ENCODE data around the gene AUTS2.

Gene AUTS2

DNA sequence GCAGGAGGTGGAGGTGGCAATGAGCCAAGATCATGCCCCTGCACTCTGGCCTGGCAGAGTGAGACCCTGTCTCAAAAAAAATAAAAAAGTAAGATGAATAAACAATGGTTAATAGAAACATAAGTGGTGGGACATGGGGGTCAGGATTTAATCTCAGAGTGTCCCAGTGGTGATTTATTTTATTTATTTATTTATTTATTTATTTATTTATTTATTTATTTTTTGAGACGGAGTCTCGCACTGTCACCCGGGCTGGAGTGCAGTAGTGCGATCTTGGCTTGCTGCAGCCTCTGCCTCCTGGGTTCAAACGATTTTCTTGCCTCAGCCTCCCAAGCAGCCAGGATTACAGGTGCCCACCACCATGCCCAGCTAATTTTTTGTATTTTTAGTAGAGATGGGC, 1051.0 kb downstream of the AUTS2 start:
- no peak for DNase-seq (ENCODE audit: low read depth in 2 of 2)

DNA sequence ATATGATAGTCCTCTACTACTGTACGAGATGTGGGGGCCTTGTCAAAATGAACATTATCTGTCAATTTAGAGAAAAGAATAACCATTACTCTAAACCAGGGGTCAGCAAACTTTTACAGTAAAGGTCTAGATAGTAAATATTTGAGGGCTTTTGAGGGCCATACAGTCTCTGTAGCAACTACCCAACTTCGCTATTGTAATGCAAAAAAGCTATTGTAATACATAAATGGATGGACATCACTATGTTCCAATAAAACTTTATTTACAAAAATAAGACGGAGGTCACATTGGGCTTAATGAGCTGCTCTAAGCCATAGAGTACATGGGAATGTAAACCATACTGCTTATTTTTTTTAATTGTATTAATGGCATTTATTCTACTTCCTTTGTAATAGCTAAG, 1055.9 kb downstream of the AUTS2 start:
- no peak for DNase-seq (ENCODE audit: low read depth in 2 of 2)

DNA sequence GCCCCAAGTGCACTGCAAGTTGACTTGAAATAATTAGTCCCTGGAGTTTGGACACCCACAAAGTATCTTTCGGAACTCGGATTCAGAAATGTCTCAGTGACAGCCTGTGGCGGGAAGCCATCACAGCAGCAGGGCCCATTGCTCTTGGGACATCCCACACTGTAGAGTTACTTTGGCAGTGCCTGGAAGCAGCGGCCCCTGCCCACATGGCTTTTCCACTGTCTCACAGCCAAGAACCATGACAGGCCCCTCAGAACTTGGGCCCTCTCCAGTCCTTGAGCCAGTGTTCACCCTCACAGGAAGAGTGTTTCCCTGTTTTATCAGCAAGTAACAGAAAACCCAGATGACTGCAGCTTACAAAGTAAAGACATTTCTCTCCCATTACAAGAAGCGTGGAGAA, 1056.7 kb downstream of the AUTS2 start:
- DNase-seq (ENCODE audit: low read depth in 2 of 2) = no peak

DNA sequence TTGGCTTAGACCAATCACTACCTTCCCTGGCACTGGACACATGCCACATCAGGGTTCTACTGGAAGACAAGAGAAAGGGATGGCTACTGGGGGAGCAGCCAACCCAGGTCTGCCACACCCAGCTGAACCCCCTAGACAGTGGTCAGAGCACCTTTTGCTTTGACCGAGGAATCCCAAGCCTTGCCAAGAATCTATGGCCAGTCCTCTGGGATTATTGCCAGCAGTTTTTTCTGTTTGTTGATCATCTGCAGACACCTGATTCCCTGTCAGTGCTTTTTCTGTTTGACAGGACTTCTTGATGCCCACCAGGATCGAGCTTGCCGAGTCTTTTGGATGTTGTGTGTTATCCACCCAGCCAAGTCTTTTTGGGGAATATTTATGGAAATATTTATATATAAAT, 1057.4 kb downstream of the AUTS2 start:
- DNase-seq (ENCODE audit: low read depth in 2 of 2) = no peak

DNA sequence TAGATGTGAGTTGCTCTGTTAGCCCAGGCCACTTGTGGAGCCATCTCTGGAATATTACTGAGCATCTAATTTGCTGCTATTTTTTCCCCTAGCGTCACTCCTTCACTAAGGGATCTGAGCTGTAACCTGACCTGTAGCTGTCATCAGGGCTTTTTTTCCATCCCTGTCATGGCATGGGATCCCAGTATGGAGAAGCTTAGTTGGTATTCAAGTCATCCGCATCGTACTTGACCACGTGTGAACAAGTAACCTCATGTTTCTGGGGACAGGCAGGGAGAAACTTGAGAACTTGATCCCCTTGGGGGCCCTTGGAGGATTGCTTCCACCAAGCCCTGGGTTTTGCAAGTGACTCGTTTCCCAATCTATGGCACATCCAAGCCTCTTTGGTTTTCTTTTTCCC, 1059.3 kb downstream of the AUTS2 start:
- DNase-seq (ENCODE audit: low read depth in 2 of 2) = no peak

DNA sequence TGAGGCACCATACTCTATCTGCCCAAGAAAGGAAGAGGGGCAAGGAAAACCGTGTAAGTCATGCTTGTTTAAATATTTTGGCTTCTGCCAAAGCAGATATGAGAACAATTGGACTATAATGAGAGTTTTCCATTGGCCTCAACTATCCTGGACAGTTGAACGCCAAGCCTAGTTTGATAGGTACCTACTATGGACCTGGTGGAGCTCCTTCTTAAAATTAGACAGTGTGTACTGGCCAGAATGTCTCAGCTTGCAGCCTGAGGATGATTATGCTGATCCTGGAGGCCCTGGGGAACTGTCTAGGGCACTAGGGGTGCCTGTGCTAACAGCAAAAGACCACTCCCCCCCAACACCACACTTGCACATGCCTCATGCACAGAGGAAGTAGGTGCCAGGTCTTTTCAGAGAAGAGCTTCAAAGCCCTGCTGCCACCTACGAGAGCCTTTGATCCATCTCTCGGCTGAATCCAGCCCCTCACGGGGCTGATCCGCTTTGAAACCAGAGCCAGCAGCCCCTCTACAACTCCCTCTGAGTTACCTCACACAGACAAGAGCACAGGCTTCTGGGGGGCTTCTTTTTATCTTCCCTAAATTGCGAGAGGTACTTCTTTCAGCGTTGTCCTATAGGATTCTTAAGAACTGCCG, 1059.8 kb downstream of the AUTS2 start:
- no peak for DNase-seq (ENCODE audit: low read depth in 2 of 2)

DNA sequence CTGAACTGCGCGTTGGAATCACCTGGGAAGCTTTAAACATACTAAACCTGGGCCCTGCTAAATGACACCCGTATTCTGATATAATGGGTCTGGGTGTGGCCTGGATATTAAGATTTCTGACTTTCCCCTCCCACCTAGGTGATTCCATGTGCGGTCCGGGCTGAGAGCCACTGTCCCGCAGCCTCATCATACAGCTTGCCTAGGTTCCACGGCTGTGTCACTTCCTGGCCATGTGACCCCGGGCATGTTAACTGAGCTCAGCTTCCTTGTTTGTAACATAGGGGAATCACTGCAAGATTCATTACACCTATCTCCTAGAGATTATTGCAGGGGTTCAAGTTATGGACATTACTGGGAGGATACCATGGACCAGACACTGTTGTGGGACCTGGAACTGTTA, 1061.0 kb downstream of the AUTS2 start:
- no peak for DNase-seq (ENCODE audit: low read depth in 2 of 2)

DNA sequence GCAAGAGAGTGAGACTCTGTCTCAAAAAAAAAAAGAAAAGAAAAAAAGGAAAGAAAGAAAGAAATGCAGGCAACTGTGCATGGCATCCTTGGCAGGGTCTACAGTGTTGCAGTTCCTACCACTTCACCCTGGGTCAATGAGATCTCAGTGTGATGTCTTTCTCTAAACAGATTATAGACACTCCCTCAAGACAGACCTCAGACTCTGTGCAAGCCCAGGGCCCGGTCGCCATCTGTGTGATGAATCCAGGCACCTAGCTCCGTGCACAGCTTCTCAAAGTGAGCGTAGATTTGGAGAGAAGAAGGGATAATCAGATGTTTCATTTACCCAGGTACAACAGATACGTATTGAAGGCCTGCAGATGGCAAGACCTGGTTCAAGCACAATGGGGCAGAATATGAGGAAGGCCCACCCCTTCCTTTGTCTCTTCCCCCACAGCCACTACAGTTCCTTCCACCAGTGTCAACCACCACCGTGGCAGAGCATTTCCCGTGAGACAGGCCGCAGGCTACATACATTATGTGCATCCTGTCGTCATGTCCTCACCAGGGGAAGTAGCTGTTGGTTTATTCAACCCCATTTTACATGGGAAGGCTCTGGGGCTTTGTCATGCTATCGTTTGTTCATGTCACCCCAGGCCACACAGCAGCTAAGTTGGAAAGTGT, 1062.0 kb downstream of the AUTS2 start:
- no peak for DNase-seq (ENCODE audit: low read depth in 2 of 2)

DNA sequence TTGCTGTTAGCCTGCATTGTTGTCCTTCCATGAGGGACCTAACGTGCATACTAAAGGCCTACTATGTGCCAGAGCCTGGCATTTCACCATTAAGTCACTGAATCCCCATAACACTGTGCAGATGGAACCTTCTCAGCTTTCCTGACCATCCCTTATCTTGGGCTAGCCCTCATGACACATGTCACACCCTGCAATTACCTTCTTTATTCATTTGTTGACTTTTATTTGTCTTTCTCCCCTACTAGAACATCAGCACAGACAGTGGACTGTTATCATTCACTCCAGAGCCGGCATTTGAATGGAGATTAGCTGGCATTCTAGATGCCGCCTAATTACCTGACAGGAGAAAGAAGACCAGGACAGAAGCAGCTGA, 1062.5 kb downstream of the AUTS2 start:
- DNase-seq (ENCODE audit: low read depth in 2 of 2) = no peak

DNA sequence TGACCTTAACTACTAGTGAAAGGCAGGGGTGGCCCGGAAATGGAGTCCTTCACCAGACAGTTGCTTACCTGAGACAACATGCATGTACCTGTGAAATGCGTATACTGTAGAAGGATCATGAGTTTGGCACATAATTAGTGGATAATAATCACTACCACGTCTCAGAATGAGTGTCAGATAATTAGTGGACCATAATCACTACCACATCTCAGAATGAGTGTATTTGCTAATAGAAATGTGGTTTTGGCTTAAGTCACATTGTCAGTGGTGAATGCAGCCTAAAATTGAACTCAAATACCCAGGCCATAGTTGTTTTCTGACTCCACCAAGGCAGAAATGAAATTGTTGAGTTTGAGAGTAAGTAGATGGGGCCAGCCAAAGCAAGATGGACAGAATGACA, 1065.4 kb downstream of the AUTS2 start:
- DNase-seq (ENCODE audit: low read depth in 2 of 2) = no peak

DNA sequence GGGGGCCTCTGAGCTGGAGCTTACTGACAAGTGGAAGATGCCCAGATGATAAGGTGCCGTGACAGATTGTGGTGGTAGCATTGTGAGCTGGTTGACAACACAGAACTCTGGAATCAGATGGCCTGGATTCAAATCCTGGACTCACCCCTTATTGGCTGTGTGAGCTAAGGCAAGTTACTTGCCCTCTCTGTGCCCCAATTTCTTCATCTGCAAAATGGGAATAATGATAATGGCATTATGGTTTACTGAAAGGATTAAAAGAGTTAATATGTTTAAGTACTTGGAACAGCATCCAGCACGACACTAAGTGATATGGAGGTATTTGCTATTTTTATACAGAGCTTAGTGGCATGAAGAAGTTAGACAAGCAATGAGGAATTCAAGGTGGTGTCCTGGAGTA, 1067.7 kb downstream of the AUTS2 start:
- no peak for DNase-seq (ENCODE audit: low read depth in 2 of 2)

DNA sequence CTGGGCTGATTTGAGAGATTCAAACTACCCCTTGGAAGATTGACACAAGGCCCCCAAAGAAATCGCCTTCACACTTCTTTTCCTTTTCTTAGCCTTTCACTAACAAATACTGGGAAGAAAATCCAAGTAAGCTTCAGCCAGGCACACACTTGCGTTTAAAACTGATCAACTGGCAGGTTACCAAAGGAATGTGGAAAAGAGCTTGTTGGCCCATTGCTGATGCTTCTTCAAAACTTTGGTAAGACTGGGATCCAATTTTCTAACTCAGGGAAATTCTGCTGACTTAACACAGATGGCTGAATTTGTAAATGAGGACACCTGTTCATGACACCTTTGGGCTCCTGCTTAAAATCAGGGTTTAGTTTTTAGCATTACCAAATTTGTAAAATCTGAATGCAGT, 1069.1 kb downstream of the AUTS2 start:
- no peak for DNase-seq (ENCODE audit: low read depth in 2 of 2)

DNA sequence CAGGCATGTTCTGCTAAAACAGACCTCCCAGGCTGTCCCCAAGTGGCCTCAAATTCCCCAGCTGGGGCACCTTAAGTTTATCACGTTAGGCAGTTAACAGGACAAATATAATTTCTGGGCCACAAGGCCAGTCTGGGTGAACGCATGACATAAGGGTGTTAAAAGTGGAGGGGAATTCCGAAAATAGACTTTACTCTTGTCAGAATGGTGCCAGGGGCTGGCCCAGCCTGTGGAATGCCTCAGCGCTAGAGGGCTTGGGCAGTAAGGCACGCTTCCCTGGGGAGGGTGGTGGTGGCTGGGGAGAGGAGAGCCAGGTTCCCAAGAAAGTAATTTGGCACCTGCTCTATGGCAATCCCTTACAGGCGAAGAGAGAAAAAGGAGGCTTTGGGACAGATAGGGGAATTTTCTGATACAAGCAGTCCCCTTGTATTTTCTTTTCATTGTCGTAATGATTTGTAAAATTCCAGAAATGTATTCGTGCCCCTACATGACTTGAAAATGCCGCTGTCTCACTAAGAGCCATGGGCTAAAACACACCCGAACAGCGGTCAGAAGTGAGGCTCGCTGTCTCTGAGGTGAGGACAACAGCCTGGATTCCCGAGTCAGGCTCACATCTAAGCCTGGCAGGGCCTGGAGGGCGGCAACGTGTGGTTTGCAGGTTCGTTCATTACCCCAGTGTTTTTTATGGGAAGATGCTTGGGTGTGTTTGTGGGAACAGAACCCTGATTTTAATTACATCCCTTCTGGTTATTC, 1070.5 kb downstream of the AUTS2 start:
- no peak for DNase-seq (ENCODE audit: low read depth in 2 of 2)

DNA sequence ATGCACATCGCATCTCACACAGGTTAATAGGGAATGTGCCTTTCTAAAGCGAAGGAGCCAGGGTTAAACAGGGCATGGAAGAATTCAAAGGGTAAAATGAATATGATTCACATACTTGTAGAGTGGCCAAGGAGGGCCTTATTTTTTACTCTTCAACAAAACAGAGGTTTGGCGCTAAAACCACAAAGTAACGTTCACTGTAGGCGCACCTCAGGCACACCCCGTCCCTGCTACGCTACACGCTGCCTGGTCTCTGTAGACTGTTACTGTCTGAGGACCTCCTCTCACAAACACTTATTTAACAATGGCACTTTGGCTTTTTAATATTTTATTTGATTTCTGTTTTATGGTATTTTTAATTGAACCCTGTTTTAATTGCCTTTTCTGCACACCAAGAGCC, 1071.6 kb downstream of the AUTS2 start:
- DNase-seq (ENCODE audit: low read depth in 2 of 2) = no peak

DNA sequence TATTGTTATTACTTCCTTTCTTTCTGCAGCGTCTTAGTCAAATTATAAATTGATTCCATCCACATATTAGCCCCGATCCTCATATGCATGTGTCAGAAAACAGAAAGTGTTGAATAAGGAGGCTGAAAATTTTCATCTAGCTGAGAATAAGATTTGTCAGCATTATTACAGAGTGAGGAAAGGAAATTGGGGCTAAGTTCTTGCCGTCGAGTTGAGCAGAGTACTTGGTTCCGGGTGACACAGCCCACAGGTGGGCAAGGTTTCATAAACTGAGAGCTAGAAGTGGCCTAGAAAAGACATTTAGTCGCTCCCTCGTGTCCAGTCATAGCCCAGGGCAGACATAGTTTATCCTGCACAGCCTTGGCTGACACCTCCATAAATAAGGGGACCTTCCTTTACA, 1072.0 kb downstream of the AUTS2 start:
- no peak for DNase-seq (ENCODE audit: low read depth in 2 of 2)

DNA sequence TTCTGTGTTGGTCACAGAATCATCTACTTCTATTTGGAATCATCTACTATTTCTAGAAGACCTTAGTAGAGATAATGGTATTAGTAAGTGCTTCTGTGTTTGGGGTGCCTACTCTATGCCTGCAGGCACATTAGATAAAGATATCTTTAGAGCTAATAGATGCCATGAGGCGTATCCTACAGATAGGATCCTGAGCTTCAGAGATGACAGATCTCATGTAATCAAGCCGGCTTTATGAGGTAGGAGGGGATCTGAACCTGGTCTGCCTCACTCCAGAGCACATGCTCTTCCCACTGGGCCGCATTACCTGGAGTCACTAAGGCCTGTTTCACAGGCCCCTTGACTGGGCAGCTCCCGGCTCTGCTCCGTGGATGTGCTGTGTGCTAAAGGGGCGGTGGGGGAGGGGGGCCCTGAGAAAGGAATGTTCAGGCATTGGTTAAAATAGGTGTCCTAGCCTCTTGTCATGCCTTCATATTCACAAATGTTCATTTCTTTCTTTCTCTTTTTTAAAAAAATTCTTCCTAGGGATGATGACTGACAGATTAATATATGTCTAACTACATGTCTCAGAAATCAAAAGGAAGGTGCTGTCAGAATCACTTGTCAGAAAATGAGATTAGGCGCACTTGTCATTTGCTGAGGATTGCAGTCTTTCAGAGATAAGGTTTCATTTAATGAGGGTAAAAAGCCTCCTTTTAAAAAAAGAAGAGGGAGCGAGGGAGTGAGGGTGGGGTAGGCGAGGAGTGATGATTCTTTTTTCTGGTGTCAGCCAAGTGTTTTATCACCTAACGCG, 1075.7 kb downstream of the AUTS2 start:
- no peak for DNase-seq (ENCODE audit: low read depth in 2 of 2)

DNA sequence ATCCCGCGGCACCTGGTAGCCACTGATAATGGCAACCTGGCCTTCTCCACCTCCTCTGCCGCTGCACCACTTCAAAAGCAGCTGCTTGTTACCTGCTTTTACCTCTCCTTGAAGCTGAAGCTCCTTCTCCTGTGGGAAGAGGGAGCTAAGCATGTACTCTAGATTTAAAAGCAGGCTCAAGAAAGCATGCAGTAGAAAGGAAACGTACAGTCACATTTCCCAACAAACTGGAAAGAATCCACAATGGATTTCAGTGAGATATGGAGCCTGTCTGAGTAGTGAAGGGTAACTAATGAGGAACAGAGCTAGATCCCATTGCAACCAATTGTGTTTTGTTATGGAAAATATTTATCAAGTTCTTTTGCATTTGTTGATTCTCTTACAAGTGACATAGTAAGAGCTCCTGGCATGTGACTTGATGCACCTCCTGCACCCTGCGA, 1076.3 kb downstream of the AUTS2 start:
- no peak for DNase-seq (ENCODE audit: low read depth in 2 of 2)

DNA sequence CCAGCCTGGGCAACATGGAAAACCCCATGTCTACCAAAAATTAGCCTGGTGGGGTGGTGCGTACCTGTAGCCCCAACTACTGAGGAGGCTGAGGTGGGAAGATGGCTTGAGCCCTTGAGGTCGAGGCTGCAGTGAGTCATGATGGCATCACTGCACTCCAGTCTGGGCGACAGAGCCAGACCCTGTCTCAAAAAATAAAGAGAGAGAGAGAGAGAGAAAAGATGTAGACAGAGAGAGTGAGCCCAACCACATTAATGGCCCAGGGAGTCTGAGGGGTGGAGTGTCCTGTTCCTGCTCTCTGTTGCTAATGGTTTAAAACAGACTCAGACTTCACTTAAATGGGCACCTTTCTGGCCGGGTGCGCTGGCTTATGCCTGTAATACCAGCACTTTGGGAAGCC, 1078.0 kb downstream of the AUTS2 start:
- no peak for DNase-seq (ENCODE audit: low read depth in 2 of 2)

DNA sequence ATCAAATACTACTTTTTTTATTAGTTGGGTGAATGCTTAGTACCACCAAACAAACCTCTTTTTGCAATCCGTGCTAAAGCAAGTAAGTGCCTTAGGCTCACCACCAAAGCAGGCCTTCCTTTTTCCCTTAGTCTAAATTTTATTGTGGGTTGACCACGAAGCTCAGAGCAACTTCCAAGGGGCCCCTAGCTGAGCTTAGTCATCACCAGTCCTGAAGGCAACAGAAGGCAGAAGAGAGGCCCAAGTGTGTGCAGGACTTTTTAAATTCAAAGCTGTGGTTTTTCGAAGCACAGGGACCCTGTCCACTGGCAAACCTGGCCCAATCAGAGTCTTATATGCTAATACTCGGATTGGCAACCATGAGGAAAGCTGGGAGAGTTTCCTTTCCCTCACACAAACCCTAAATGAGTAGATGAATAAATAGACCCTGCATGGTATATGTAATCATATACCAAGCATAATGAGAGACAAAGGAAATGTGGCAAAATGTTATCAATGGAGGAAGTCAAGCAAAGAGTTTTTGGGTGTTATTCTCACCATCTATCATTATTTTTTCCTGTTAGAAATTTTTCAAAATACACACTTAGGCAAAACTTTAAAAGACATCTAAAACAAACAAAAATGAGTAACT, 1080.5 kb downstream of the AUTS2 start:
- no peak for DNase-seq (ENCODE audit: low read depth in 2 of 2)

DNA sequence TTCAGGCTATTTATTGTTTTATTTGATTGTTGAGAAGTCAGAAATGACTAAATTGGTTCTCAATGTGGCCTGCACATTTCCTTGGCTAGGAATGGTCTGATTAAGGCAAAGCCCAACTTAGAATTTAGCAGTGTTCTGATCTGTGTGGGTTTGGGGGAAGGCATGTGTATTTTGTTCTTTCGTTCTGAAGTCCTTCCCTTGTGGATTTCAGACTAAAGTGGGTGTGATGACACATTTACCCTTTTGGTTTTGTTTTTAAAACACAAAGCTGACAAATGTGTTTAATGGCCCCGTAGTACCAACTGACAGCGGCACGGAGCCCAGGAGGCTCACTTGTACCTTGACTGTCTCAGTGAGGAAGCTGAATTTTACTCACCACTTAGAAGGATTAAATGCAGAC, 1081.4 kb downstream of the AUTS2 start:
- peak in 1 of 2 donors; percentile 15 for DNase-seq (ENCODE audit: low read depth in 2 of 2)

DNA sequence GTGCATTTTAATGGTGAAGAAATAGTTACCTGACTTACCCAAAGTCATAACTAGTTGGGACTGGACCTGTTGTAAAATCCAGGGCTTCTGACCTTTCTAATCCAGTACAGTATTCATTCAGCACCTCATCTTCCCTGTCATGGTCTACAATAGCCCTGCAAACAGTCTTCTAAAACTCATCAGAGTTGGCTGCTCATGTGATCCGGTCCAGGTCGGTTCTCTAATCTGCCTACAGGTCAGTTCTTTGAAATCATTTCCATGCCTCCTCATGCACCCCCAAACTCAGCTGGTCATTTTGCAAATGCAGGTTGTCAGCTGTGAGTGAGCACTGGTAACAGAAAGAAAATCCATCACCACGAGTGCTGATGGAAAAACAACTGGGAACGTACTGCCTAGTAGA, 1082.0 kb downstream of the AUTS2 start:
- no peak for DNase-seq (ENCODE audit: low read depth in 2 of 2)
